ENCODE results near the gene CCL23.

DNA sequence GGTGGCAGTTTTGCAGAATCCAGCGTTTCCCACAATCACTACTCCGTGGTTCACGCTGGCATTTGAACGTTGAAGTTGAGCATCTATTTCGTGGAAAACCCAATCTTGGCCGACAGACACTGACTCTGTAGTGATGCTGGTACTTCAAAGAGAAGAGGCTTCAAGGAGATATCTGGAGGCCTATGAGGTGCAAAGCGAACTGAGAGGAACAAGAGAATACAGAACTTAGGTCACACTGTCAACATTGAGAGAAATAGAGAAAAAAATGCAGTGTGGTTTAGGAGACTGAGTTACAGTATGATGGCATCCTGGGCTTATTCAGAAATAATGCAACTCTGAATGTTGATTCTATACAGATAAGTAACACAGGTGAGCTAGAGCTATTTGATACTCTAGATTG lies 52.5 kb downstream of the CCL23 start:
- no peak for TF ChIP-seq POLR2A (IDR thresholded peaks at IDR 0.05)
- TF ChIP-seq, protein P1, sequence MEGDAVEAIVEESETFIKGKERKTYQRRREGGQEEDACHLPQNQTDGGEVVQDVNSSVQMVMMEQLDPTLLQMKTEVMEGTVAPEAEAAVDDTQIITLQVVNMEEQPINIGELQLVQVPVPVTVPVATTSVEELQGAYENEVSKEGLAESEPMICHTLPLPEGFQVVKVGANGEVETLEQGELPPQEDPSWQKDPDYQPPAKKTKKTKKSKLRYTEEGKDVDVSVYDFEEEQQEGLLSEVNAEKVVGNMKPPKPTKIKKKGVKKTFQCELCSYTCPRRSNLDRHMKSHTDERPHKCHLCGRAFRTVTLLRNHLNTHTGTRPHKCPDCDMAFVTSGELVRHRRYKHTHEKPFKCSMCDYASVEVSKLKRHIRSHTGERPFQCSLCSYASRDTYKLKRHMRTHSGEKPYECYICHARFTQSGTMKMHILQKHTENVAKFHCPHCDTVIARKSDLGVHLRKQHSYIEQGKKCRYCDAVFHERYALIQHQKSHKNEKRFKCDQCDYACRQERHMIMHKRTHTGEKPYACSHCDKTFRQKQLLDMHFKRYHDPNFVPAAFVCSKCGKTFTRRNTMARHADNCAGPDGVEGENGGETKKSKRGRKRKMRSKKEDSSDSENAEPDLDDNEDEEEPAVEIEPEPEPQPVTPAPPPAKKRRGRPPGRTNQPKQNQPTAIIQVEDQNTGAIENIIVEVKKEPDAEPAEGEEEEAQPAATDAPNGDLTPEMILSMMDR (IDR thresholded peaks at IDR 0.05) = no peak
